ENCODE data around the gene LRIG3. TPM values are rescaled to one million over a fixed set of nuclear protein-coding genes. Genes with fewer than 3 reads are reported as not detected.

The LRIG3 gene
- total and polyA plus RNA-seq, 2 of the 8 experiments (the other 6 are each of a cell fraction or from before 2014, with no cell fraction given): 6.5 to 9.1 TPM

GRCh38 chr12:58916921-58917511 lies 3.3 kb downstream of the LRIG3 start:
- no peak overlapping the region for H2BK15ac ChIP-seq (ENCODE audit: low read length)
- CTCF ChIA-PET (ENCODE audit: partially characterized antibody): interaction anchor here (1.0 to 1.6 kb wide), 3 partner anchors 10 to 197 kb away, joined by 3 to 5 read pairs (median 4); no protein-coding TSS in a partner anchor
- H4K5ac ChIP-seq (ENCODE audit: insufficient read length, low read depth, low read length): no peak overlapping the region
- no peak overlapping the region for H4K91ac ChIP-seq (replicated peaks; ENCODE audit: insufficient read length, low read length)
- peaks cover 9% of the 10 kb centered on the region for H3K23me2 ChIP-seq (ENCODE audit: low read depth, low read length)
- no peak overlapping the region for H3K4me2 ChIP-seq (ENCODE audit: insufficient read depth in 1 of 2, low read depth in 2 of 2, low read length in 2 of 2)
- no peak overlapping the region for H3K23ac ChIP-seq (ENCODE audit: insufficient read length)
- H3K79me2 ChIP-seq (ENCODE audit: control insufficient read depth in 1 of 2, insufficient read depth in 2 of 2, low read length in 2 of 2): peaks cover 0 to 37% of the 10 kb centered on the region in 2 experiments; a peak in 2 of 4 replicates
- H2BK20ac ChIP-seq (ENCODE audit: low read length): no peak overlapping the region
- H4K20me1 ChIP-seq (replicated peaks in 1 of 2; ENCODE audit: control insufficient read depth in 1 of 2, insufficient read depth in 2 of 2, low read length in 2 of 2): no peaks in the 10 kb centered on the region
- POLR2A ChIA-PET (ENCODE audit: partially characterized antibody): no interaction called here
- TF ChIP-seq HDAC6 (IDR thresholded peaks at IDR 0.05; ENCODE audit: low read depth, low read length) (no peak), MAFK (IDR thresholded peaks at IDR 0.05; ENCODE audit: low read depth, low read length) (0 out of 2 replicates have a peak, but pooled peaks have one; percentile 12), POLR2A (IDR thresholded peaks at IDR 0.05; ENCODE audit: control extremely low read depth in 1 of 2, low read depth in 2 of 2, low read length in 2 of 2) (no peak)
- no peak overlapping the region for H2BK120ac ChIP-seq (replicated peaks; ENCODE audit: low read depth, low read length)
- no peak overlapping the region for H2AFZ ChIP-seq (ENCODE audit: low read length)
- DNase-seq (ENCODE audit: low read depth in 1 of 2, low spot score in 2 of 2) (no peak), FAIRE-seq (no peak)
- no peak overlapping the region for H3K4ac ChIP-seq (replicated peaks; ENCODE audit: insufficient read length, low read depth, low read length)
- H2BK5ac ChIP-seq (ENCODE audit: low read depth, low read length): no peak overlapping the region
- no peak overlapping the region for H3K56ac ChIP-seq (replicated peaks; ENCODE audit: insufficient read length, low read depth, low read length)
- peak overlapping the region in 1 of 4 experiments; percentile 3; a peak in 1 of 8 replicates for H3K4me3 ChIP-seq (ENCODE audit: extremely low read depth in 1 of 4, insufficient read depth in 2 of 4, low read depth in 3 of 4, low read length in 4 of 4)
- WGBS, 2 experiments (ENCODE audit: extremely low coverage in 1 of 2, insufficient coverage in 1 of 2, insufficient read length in 1 of 2, insufficient replicate concordance in 2 of 2, low coverage in 1 of 2, low lambda C conversion rate in 2 of 2, missing lambda C conversion rate in 1 of 2): 77% methylated on average over 6 of the region's 6 CpGs; no CpG with 5 or more reads in 1 of the 2 experiments
- peaks cover 0 to 6% (median 1%) of the 10 kb centered on the region in 4 experiments; a peak in 4 of 7 replicates for H3K4me1 ChIP-seq (replicated peaks in 1 of 4; ENCODE audit: control insufficient read depth in 3 of 4, insufficient read depth in 4 of 4, low read length in 3 of 4)
- no peak overlapping the region for H3K9ac ChIP-seq (replicated peaks in 1 of 4; ENCODE audit: extremely low read depth in 1 of 4, low read depth in 3 of 4, low read length in 3 of 4)
- H3K18ac ChIP-seq (ENCODE audit: extremely low read depth, low read length): no peak overlapping the region
- H2BK12ac ChIP-seq (ENCODE audit: low read depth, low read length): no peak overlapping the region
- H3K36me3 ChIP-seq (ENCODE audit: control insufficient read depth in 2 of 4, insufficient read depth in 4 of 4, low read length in 3 of 4): peaks cover 0 to 3% (median 0%) of the 10 kb centered on the region in 4 experiments; a peak in 2 of 8 replicates
- peaks cover 0 to 7% (median 2%) of the 10 kb centered on the region in 4 experiments; a peak in 2 of 7 replicates for H3K27me3 ChIP-seq (replicated peaks in 1 of 4; ENCODE audit: control insufficient read depth in 3 of 4, extremely low read depth in 1 of 4, insufficient read depth in 3 of 4, low read length in 3 of 4)
- H2AK5ac ChIP-seq (ENCODE audit: low read depth, low read length): no peak overlapping the region
- H4K8ac ChIP-seq (ENCODE audit: extremely low read depth, insufficient read depth, low read length): no peak overlapping the region
- no peak overlapping the region for H3K14ac ChIP-seq (ENCODE audit: insufficient read length)
- H3K9me3 ChIP-seq (ENCODE audit: insufficient read depth in 2 of 2, low read depth in 1 of 2, low read length in 1 of 2): no peaks in the 10 kb centered on the region
- no peaks in the 10 kb centered on the region for H3K79me1 ChIP-seq (ENCODE audit: low read depth, low read length)
- H3K27ac ChIP-seq (ENCODE audit: low read depth, low read length): no peak overlapping the region
